PFSK-1 (cell line): ENCODE data around the gene SEPHS2.

Source experiments
- POLR2AphosphoS5 ChIP-seq: IDR thresholded peaks from 2 replicates; pipeline ENCODE4 v1.6.1; 2012; ENCODE audit warnings: low read depth, mild to moderate bottlenecking, control low read depth, low read length, moderate library complexity
- TAF1 ChIP-seq: IDR thresholded peaks from 2 replicates; pipeline ENCODE4 v1.6.1; 2012; ENCODE audit warnings: low read length, control low read depth, borderline replicate concordance; ENCODE audit not compliant: insufficient read depth

- TF ChIP-seq TAF1 (no peak), POLR2AphosphoS5 (no peak)
These were observed 44.5 kb upstream of the SEPHS2 start for GRCh38 chr16:30490210-30490609.
